Lower lobe of right lung (tissue), 2 donors: ENCODE data around the gene MYADML2. TPM values are rescaled to one million over a fixed set of nuclear protein-coding genes. Genes with fewer than 3 reads are reported as not detected.

Source experiments
- ATAC-seq, 2 donors: fragments of 200-7000 bp; cut with Tn5 transposase; one replicate each; pipeline ENCODE4 v1.9.1; 2020 to 2022; ENCODE audit warnings: mild to moderate bottlenecking in 2 of 2, moderate library complexity in 2 of 2
- DNase-seq: peaks from one replicate; pipeline ENCODE4 v3.0.0-alpha.2; 2020
- H3K27ac ChIP-seq: fragments of 200-600 bp; one replicate; pipeline ENCODE4 v1.8.0; 2022
- H3K27me3 ChIP-seq: fragments of 200-600 bp; one replicate; pipeline ENCODE4 v1.8.0; 2022; ENCODE audit warnings: low read depth
- H3K36me3 ChIP-seq: fragments of 200-600 bp; one replicate; pipeline ENCODE4 v1.8.0; 2022; ENCODE audit warnings: mild to moderate bottlenecking
- H3K4me1 ChIP-seq: fragments of 200-600 bp; one replicate; pipeline ENCODE4 v1.8.0; 2022
- H3K4me3 ChIP-seq: fragments of 200-600 bp; one replicate; pipeline ENCODE4 v1.8.0; 2022; ENCODE audit warnings: mild to moderate bottlenecking
- H3K9me3 ChIP-seq: fragments of 200-600 bp; one replicate; pipeline ENCODE4 v1.8.0; 2022
- intact Hi-C: fragments of 100-400 bp; cut with DNase I; formaldehyde crosslinking; loops from one replicate; pipeline ENCODE4 v1.11.0; 2022
- total RNA-seq: library from RNA; stranded (reverse); fragmentation: NEBNext Ultra II Directional; extraction: Animal tissue kit (Norgen Biotek cat#: 25700); gene quantifications from one replicate; pipeline ENCODE4 v1.2.1, GENCODE V29; 2021
- TF ChIP-seq, protein P1 (sequence below): fragments of 200-600 bp; IDR thresholded peaks from one replicate; pipeline ENCODE4 v1.8.0; 2022; ENCODE audit warnings: antibody characterized with exemption, mild to moderate bottlenecking
- donor health status: DM: no; HTN: yes; CAD: no; lungs with severe emphysema.

Gene MYADML2
- total RNA-seq, 1 donor from 2014 or later: not detected

DNA sequence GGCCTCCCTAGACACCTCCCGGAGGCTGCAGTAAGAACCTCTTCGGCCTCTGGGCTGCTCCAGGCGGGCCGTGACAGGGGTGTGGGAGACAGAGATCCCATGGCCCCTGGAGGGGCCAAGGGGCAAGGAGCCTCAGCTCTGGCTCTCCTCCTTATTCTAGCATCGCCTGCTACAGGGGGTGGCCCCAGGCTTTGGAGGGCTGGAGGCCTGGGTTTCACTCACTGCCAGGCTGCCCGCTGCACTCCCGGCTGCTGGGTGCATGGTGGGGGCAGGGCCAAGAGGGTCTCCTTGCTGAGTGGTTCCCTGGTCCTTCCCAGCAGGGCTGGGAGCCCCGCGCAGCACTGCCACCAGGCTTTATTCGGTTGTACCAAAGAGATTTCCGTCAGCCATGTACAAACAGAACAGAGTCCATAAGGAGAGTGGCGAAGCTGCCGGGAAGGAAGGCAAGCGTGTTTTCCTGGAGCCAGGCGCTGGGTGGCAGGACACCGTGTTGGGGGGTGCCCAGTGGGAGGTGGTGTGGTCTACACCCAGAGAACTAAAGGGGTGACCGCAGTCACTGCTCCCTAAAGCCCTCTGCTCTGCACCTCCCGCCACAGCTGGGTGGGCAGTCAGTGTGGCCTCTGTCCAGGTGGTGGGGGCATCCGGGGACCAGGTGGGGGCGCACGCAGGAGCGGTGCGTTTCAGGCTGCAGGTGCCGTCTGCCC, 43.0 kb downstream of the MYADML2 start:
- Histone ChIP-seq H3K4me3 (no peak overlapping the region), H3K9me3 (no peaks in the 10 kb centered on the region), H3K27ac (no peak overlapping the region), H3K4me1 (peaks cover 14% of the 10 kb centered on the region), H3K27me3 (peaks cover 4% of the 10 kb centered on the region), H3K36me3 (peaks cover 55% of the 10 kb centered on the region)
- TF ChIP-seq, protein P1, sequence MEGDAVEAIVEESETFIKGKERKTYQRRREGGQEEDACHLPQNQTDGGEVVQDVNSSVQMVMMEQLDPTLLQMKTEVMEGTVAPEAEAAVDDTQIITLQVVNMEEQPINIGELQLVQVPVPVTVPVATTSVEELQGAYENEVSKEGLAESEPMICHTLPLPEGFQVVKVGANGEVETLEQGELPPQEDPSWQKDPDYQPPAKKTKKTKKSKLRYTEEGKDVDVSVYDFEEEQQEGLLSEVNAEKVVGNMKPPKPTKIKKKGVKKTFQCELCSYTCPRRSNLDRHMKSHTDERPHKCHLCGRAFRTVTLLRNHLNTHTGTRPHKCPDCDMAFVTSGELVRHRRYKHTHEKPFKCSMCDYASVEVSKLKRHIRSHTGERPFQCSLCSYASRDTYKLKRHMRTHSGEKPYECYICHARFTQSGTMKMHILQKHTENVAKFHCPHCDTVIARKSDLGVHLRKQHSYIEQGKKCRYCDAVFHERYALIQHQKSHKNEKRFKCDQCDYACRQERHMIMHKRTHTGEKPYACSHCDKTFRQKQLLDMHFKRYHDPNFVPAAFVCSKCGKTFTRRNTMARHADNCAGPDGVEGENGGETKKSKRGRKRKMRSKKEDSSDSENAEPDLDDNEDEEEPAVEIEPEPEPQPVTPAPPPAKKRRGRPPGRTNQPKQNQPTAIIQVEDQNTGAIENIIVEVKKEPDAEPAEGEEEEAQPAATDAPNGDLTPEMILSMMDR: no peak
- intact Hi-C loops: no loop called here
- ATAC-seq: no peak
- DNase-seq: no peak

DNA sequence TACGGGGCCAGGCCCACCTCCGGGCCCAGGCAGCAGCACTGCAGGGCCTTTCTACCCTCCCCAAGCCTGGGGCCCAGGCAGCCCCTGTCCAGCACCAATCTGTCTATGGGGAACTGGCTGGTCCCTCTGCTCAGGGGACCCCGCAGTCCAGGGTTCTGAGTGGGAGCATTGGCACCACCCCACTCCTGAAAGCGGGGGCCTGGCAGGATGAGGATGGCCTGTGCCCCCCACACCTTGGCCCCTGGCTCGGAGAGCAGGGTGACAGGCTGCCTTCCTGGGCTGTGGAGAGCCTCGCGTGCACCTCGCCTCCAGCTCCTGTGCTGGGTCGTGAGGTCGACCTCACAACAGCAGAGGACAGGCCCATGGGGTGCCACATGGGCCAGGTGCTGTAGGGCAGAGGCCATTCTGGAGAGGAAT, 43.6 kb downstream of the MYADML2 start:
- intact Hi-C loops: no loop called here
- no peak overlapping the region for H3K27ac ChIP-seq
- peaks cover 14% of the 10 kb centered on the region for H3K4me1 ChIP-seq
- H3K4me3 ChIP-seq: no peak overlapping the region
- H3K27me3 ChIP-seq: peaks cover 4% of the 10 kb centered on the region
- H3K36me3 ChIP-seq: peaks cover 55% of the 10 kb centered on the region
- DNase-seq (no peak), ATAC-seq (no peak)
- no peaks in the 10 kb centered on the region for H3K9me3 ChIP-seq
- TF ChIP-seq, protein P1: no peak

DNA sequence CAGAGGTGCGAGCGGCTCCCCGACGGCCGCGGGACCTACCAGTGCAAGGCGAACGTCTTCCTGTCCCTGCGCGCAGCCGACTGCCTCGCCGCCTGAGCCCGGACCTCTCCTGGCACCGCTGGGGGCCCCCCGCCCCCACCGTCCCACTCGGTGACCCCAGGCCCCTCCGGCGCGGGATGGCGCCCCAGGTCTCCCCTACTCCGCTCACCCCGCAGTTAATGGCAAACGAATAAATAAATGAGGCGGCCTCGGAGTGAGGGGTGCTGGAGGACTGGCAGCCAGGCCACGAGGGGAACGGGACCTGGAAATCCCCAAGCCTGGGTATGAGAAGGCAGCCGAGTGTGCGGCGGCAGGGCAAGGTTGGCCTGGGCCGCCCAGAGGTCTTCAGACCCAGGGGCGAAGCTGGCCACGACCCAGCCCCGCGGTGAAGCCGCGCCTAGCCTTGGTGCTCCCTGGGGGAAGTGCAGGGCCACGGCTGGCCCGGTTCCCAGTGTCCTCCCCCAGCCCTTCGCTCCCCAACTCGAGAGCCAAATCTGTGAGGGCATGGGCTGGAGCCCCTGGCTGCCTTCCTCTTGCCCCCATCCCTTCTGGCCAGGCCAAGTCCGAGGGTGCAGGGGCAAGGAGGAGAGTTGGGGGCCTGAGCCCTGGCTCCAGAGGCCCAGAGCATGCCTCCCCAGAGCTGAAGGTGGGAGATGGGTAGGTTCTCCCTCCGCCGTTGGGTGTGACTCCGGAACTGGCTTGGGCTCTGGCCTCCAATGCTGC, 44.2 kb downstream of the MYADML2 start:
- Histone ChIP-seq H3K4me3 (peak overlapping the region; percentile 40), H3K9me3 (no peaks in the 10 kb centered on the region), H3K36me3 (peaks cover 56% of the 10 kb centered on the region), H3K27ac (no peak overlapping the region), H3K27me3 (peaks cover 4% of the 10 kb centered on the region), H3K4me1 (peaks cover 14% of the 10 kb centered on the region)
- ATAC-seq (peak; percentile 8 to 16), DNase-seq (no peak)
- intact Hi-C loops: no loop called here
- TF ChIP-seq, protein P1: no peak

DNA sequence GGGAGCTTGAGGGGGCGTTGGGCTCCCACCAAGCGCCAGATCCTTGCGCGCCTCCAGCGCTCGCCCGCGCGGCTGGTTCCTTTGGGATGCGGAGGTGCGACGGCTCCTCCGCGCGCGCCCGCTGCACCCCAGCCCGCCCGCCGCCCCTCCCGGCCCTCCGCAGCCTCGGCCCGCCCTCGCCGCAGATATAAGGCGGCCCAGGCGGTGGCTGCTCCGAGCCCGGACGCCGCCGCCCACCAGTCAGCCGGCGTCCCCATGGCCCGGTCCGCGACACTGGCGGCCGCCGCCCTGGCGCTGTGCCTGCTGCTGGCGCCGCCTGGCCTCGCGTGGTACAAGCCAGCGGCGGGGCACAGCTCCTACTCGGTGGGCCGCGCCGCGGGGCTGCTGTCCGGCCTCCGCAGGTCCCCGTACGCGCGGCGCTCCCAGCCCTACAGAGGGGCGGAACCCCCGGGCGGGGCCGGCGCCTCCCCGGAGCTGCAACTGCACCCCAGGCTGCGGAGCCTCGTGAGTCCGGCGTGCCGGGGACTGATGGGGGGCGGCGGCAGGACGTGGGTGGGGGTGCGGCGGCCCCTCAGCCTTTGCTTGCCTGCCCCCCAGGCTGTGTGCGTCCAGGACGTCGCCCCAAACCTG, 44.9 kb downstream of the MYADML2 start, which contains the start of gene NPB:
Gene NPB, plus strand, starts transcription at position 216 of the 630 bp plus-strand sequence. Its CDS starts 40 bp downstream, at position 256.
- no peak within 1 kb of the TSS for H3K27ac ChIP-seq
- ATAC-seq (peak; percentile 51 to 60), DNase-seq (no peak)

More for the DNA sequence above, 44.9 kb downstream of the MYADML2 start, which contains the start of gene NPB:
- Histone ChIP-seq H3K9me3 (no peaks in the 10 kb centered on the region), H3K27me3 (peaks cover 4% of the 10 kb centered on the region), H3K4me1 (peaks cover 14% of the 10 kb centered on the region), H3K4me3 (peak within 1 kb of the TSS; percentile 40), H3K36me3 (peaks cover 63% of the 10 kb centered on the region)
- intact Hi-C loops: no loop called here
- TF ChIP-seq, protein P1: no peak
